SK-N-MC (cell line): ENCODE results near the gene TSPAN5.

Experiments used
- DNase-seq: peaks from one replicate; pipeline ENCODE4 v3.0.0-alpha.2; 2011; ENCODE audit warnings: low read depth, low spot score
- H3K27ac ChIP-seq: fragments of 200-600 bp; sonication (generic); 2 replicates; pipeline ENCODE4 v1.5.1; 2016; ENCODE audit warnings: mixed run types
- H3K36me3 ChIP-seq: fragments of 200-600 bp; sonication (generic); 2 replicates; pipeline ENCODE4 v1.6.1; 2017; ENCODE audit warnings: antibody characterized with exemption, low read length, mixed read lengths; ENCODE audit not compliant: insufficient read depth
- H3K4me3 ChIP-seq: fragments of 200-600 bp; sonication (generic); 2 replicates; pipeline ENCODE4 v1.5.1; 2016
- H3K9ac ChIP-seq: fragments of 200-600 bp; sonication (generic); 2 replicates; pipeline ENCODE4 v1.8.0; 2017; ENCODE audit warnings: mixed run types, mixed read lengths; ENCODE audit not compliant: insufficient read length
- H3K9me3 ChIP-seq: fragments of 200-600 bp; sonication (generic); 2 replicates; pipeline ENCODE4 v1.6.1; 2017; ENCODE audit warnings: low read depth, mild to moderate bottlenecking, antibody characterized with exemption, low read length, moderate library complexity, mixed read lengths
- EZH2 ChIP-seq: fragments of 200-600 bp; sonication (generic); IDR thresholded peaks from one replicate; pipeline ENCODE4 v1.6.1; 2017; ENCODE audit warnings: antibody characterized with exemption
- FOXP2 ChIP-seq: optimal IDR thresholded peaks from 2 replicates; pipeline ENCODE3; 2011; ENCODE audit warnings: mild to moderate bottlenecking, moderate library complexity; ENCODE audit not compliant: insufficient read depth; ENCODE audit errors: extremely low read length, control extremely low read depth
- POLR2AphosphoS5 ChIP-seq: IDR thresholded peaks from 2 replicates; pipeline ENCODE4 v1.6.1; 2012; ENCODE audit warnings: mild to moderate bottlenecking, low read depth, low read length, borderline replicate concordance

TSPAN5 gene

DNA sequence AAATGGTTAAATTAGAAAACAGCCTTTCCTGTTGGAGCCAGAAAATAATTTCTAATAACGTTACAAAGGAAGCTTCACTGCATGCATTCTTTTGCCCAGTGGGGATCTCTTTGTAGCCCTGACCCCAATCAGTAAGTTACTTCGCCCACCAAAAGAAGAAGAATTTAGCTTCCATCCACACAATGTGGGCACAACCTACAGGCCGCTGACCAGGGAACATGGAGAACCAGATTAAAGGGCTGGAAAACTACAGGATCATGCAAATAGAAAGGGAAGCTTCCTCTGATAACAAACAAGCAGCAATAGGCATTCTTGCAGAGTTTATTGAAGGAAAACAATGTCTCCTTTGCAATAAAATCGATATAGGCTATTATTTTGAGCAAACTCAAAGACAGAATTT, 21.3 kb upstream of the TSPAN5 start:
- no peaks in the 10 kb centered on the region for H3K36me3 ChIP-seq
- H3K4me3 ChIP-seq = no peak overlapping the region
- TF ChIP-seq FOXP2 = no peak
- TF ChIP-seq EZH2 = no peak
- TF ChIP-seq POLR2AphosphoS5 = no peak
- H3K27ac ChIP-seq = no peak overlapping the region
- no peak for DNase-seq
- no peaks in the 10 kb centered on the region for H3K9me3 ChIP-seq
- no peak overlapping the region for H3K9ac ChIP-seq

DNA sequence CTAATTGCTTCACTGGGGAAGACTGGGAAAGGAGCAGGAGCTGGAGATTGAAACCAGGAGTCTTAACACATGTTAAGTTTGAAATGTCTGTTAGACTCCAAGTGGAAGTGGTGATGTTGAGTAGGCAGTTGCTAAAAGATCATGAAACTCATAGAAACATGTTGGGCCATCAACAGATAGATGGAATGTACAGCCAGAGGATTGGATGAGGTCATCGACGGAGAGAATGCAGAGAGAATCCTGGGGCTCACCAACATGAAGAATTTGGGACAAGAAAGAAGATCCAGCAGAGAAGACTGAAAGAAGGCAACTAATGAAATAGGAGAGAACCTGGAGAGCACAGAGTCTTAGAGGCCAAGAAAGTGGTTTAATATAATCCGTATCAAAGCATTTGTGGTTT, 19.4 kb upstream of the TSPAN5 start:
- no peak overlapping the region for H3K9ac ChIP-seq
- H3K4me3 ChIP-seq = no peak overlapping the region
- H3K27ac ChIP-seq = no peak overlapping the region
- H3K36me3 ChIP-seq = no peaks in the 10 kb centered on the region
- TF ChIP-seq EZH2 = no peak
- DNase-seq = no peak
- H3K9me3 ChIP-seq = no peaks in the 10 kb centered on the region

DNA sequence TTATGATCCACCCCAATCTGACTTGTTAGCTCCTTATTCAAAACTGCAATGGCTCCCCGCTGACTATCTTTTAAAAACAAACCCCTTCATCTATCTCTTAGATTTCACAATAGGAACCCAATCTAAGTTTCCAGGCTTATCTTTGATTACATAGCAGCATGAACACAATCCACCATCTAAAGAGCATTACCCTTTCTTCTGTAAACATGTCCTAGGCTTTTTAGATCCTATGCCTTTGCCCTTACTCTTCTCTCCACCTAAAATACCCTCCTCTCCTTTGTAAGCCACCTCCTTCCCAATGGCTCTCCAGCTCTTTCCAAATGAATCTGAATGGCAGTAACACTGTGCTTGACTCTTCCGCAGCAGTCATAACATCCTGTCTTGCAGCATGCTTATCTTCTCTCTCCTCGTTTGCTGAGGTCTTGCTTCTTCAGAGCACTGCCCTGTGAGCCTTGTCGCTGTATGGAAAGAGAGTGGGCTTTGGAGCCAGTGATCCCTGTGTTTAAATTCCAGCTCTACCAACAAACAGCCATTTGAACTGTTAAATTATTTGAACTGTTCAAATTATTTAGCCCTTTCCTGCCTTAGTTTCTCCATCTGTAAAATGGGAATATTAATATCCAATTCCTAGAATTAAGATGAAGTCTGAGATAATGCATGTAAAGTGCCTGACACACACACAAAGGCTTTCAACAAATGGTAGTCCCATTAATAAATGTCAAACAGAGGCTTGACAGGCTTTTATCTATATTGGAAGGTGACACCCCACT, 16.2 kb upstream of the TSPAN5 start:
- Histone ChIP-seq H3K27ac (no peak overlapping the region), H3K4me3 (no peak overlapping the region), H3K9ac (no peak overlapping the region), H3K9me3 (no peaks in the 10 kb centered on the region), H3K36me3 (no peaks in the 10 kb centered on the region)
- no peak for DNase-seq
- TF ChIP-seq EZH2 (no peak), POLR2AphosphoS5 (no peak), FOXP2 (no peak)

DNA sequence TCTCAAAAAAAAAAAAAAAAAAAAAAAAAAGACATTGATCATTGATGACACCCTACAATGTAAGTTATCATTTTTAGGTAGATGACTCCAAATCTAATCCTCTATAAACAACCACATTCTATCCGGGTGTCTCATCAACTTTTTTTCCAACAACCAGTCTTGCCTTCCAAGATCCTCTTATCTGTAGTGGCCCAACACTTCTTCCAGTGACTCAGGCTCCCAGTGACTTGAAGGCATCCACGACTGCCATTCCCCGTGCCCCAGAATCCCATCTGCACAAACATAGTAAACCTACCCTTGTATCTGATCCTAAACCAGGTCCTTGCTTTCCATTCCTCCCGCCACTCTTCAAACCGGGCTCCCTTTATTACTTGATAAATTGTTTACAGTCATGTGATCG, 15.6 kb upstream of the TSPAN5 start:
- no peak overlapping the region for H3K27ac ChIP-seq
- DNase-seq = no peak
- H3K9me3 ChIP-seq = no peaks in the 10 kb centered on the region
- no peak overlapping the region for H3K4me3 ChIP-seq
- no peak for TF ChIP-seq FOXP2
- no peak for TF ChIP-seq EZH2
- TF ChIP-seq POLR2AphosphoS5 = no peak
- H3K36me3 ChIP-seq = no peaks in the 10 kb centered on the region
- no peak overlapping the region for H3K9ac ChIP-seq

DNA sequence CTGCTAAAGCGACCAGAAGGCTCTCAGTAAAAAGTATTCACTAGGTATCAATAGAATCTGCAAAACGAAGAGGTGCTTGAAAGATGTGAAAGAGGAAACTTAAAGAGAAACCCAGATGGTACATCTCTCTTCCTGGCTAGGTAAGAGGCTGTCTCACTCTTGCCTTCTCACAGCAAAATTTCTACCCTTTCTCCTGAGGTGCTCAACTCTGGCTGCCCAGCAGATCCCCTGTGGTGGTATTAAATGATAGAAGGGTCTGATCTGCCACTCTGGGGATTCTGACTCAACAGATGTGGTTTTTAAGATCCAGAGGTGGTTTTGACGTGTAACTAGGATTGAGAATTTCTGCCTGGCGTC, 14.9 kb upstream of the TSPAN5 start:
- DNase-seq = no peak
- no peak for TF ChIP-seq FOXP2
- TF ChIP-seq POLR2AphosphoS5 = no peak
- no peak for TF ChIP-seq EZH2
- Histone ChIP-seq H3K36me3 (no peaks in the 10 kb centered on the region), H3K27ac (no peak overlapping the region), H3K9ac (no peak overlapping the region), H3K9me3 (no peaks in the 10 kb centered on the region), H3K4me3 (no peak overlapping the region)

DNA sequence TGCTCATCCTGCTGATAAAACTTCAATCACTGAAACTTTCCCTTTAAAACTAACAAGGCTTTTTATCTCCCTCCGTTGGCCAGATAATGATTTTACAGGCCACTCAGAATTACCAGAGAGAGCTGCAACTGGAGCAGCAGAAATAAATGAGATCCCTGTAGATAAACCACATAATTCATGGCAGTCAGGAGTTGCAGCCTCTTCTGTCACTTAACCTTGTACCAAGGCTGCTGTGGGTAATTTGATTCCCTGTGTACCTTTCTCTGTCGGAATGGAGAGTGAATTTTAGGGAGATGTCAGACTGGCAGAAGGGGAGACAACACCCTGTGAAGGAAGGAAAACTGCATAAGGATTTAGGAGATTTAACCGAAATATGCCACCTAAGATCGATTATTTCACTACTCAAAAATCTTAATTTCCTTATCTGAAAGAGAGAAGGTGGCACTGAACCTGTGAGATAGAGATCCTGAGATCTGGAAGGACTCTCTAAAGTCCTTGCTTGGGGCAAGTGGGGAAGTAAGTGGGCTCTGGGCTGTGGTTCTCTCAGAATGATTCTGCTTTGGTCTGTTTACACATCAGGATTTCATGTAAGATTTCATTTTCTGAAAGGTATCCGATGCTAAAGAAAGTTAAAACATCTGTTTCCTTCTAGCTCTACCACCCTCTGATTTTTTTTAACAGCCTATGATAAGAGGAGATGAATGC, 14.3 kb upstream of the TSPAN5 start:
- Histone ChIP-seq H3K4me3 (no peak overlapping the region), H3K36me3 (no peaks in the 10 kb centered on the region), H3K9ac (no peak overlapping the region), H3K27ac (no peak overlapping the region), H3K9me3 (no peaks in the 10 kb centered on the region)
- TF ChIP-seq FOXP2 (no peak), EZH2 (no peak), POLR2AphosphoS5 (no peak)
- no peak for DNase-seq

DNA sequence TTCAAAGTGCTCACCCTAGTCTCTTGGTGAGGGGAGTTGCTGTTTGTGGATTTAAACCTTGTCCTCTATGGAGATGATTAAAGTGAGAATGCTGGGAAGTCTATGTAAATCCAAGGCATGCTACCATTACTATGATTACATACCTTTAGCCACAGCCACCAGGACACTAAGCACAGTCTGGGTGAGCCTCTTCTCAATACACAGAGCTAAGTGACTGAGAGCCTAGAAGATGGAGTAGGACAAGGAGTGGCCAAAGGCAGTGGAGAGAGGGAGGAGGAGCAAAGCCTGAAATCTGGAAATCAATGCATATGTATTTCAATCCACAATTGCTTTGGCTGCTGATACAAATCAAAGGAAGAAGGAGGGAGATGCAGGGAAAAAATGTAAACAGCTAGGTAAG, 12.7 kb upstream of the TSPAN5 start:
- no peak overlapping the region for H3K4me3 ChIP-seq
- TF ChIP-seq EZH2 (no peak), POLR2AphosphoS5 (no peak), FOXP2 (no peak)

DNA sequence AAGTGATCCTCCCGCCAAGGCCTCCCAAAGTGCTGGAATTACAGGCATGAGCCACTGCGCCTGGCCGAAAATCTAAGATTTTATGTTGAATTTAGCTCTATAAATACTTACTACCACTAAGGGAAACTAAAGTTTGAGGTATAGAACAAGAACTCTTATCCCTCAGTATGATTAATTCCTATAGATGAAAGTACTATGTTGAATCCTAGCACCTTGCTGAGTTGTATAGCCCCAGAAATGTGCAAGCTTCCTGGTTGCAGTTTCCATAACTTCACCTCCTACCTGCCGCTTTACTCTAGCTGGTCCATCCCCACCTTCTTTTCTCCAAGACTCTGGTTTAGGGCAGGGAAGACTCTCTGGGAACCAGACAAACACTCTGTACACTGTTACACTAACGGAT, 11.8 kb upstream of the TSPAN5 start:
- Histone ChIP-seq H3K36me3 (no peaks in the 10 kb centered on the region), H3K9me3 (no peaks in the 10 kb centered on the region), H3K27ac (no peak overlapping the region), H3K9ac (no peak overlapping the region), H3K4me3 (no peak overlapping the region)
- TF ChIP-seq EZH2 = no peak
- TF ChIP-seq POLR2AphosphoS5 = no peak
- TF ChIP-seq FOXP2 = no peak
- no peak for DNase-seq

More for the DNA sequence above, 12.7 kb upstream of the TSPAN5 start:
- DNase-seq = no peak
- Histone ChIP-seq H3K9me3 (no peaks in the 10 kb centered on the region), H3K9ac (no peak overlapping the region), H3K27ac (no peak overlapping the region), H3K36me3 (no peaks in the 10 kb centered on the region)

DNA sequence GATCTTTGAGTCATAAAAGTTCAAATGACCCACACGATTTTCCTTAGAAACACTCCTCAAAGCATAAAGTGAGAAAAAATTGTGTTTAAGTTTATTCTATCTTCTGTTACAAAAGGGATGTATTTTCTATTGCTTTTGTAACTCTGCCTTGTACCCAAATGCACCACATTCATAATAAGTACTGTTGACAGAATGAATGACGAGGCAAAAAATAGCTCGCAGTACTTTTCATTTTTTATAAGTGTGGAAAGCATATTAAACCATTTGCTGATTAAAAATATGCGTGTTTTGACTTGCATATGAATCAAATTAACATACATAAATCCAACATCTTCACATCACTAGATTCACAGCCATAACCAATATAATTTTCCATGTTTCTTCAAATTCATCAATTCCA, 11.2 kb upstream of the TSPAN5 start:
- TF ChIP-seq POLR2AphosphoS5 (no peak), FOXP2 (no peak), EZH2 (no peak)
- H3K9me3 ChIP-seq = no peaks in the 10 kb centered on the region
- no peak for DNase-seq
- no peaks in the 10 kb centered on the region for H3K36me3 ChIP-seq
- no peak overlapping the region for H3K4me3 ChIP-seq
- H3K9ac ChIP-seq = no peak overlapping the region
- no peak overlapping the region for H3K27ac ChIP-seq

DNA sequence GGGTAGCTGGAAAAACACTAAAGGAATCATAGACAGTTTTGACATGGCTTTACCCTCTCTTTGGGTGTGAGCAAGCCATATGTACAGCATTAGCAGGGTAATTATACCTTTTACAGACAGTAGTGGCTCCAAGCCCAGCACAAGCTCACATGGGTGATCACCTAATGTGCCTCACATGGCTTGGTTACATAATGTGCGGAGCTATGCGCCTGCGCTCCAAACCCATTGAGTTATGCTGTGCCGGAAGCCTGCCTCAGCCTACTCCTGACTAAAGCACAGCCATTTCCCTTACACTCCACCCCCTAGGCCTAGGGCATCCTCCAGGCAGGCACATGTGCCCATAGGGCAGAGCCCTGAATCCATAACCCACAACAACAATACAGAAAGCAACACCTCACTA, 6.5 kb upstream of the TSPAN5 start:
- H3K36me3 ChIP-seq = no peaks in the 10 kb centered on the region
- no peak for DNase-seq
- H3K9ac ChIP-seq = no peak overlapping the region
- TF ChIP-seq POLR2AphosphoS5 (no peak), FOXP2 (no peak), EZH2 (no peak)
- H3K27ac ChIP-seq = no peak overlapping the region
- H3K9me3 ChIP-seq = no peaks in the 10 kb centered on the region
- no peak overlapping the region for H3K4me3 ChIP-seq
